Fibroblast of lung (primary cell): Measurements from ENCODE around the gene BAIAP3.

Experiments
- EZH2 ChIP-seq: IDR thresholded peaks from 2 replicates; pipeline ENCODE4 v1.5.1; 2012; ENCODE audit warnings: low read length, control low read depth, mild to moderate bottlenecking; ENCODE audit errors: missing control alignments
- TF ChIP-seq, protein P1 (sequence below), 2 donors: IDR thresholded peaks in 1 of 2; conservative IDR thresholded peaks in 1 of 2; 1 replicate in 1 of 2; 2 replicates in 1 of 2; pipeline ENCODE4 v1.5.1; 2011 to 2012; ENCODE audit warnings: low read length in 2 of 2, control low read depth in 1 of 2, inconsistent platforms in 1 of 2, low read depth in 1 of 2, mild to moderate bottlenecking in 1 of 2

DNA sequence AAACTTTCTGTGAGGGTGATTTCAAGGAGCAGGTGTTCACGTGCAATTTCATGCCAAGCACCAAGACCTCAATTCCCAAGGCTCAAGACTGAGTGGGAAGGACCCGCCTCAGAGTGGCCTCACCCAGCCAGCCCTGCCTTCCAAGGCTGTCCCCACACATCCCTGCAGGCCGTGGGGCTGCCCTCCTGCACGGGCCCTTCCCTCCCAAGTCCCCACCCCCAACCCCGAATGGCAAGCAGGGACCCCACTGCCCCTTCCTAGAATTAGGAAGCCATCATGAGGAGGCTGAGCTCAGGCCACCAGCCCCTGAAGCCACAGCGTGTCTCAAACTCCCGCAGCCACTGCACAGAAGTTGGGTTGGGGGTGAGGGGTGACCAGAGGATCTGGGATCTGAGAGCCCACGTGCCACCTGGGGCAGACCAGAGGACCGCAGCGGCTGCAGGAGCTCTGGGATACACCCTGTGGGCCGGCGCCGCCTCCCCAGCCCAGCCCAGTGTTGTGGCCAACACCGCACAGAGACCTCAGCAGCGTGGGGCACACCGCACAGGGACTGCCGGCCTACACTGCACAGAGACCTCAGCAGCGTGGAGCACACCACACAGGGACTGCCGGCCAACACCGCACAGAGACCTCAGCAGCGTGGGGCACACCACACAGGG, 39.0 kb downstream of the BAIAP3 start:
- TF ChIP-seq, protein P1, sequence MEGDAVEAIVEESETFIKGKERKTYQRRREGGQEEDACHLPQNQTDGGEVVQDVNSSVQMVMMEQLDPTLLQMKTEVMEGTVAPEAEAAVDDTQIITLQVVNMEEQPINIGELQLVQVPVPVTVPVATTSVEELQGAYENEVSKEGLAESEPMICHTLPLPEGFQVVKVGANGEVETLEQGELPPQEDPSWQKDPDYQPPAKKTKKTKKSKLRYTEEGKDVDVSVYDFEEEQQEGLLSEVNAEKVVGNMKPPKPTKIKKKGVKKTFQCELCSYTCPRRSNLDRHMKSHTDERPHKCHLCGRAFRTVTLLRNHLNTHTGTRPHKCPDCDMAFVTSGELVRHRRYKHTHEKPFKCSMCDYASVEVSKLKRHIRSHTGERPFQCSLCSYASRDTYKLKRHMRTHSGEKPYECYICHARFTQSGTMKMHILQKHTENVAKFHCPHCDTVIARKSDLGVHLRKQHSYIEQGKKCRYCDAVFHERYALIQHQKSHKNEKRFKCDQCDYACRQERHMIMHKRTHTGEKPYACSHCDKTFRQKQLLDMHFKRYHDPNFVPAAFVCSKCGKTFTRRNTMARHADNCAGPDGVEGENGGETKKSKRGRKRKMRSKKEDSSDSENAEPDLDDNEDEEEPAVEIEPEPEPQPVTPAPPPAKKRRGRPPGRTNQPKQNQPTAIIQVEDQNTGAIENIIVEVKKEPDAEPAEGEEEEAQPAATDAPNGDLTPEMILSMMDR (conservative IDR thresholded peaks at IDR 0.05 in 1 of 2, IDR thresholded peaks at IDR 0.05 in 1 of 2; ENCODE audit: low read depth in 1 of 2, low read length in 2 of 2), result no peak
- no peak for TF ChIP-seq EZH2
